ENCODE measurements around the gene IL15RA.
"Not testable (repeated sequence)": the region's sequence is repeated elsewhere in the genome, so short reads cannot be mapped to it uniquely, and the experiment has no call there.

Gene IL15RA

GRCh38 chr10:5919568-5919967 lies 57.8 kb downstream of the IL15RA start:
- DNase-seq: no peak

- DNase-seq: no peak
Observed at GRCh38 chr10:5918763-5919162, 58.6 kb downstream of the IL15RA start.

GRCh38 chr10:5917305-5917704 lies 60.0 kb downstream of the IL15RA start:
- DNase-seq: no peak

- DNase-seq: peak; percentile 51
Observed at GRCh38 chr10:5915451-5915850, 61.9 kb downstream of the IL15RA start.

- DNase-seq: no peak
Observed at GRCh38 chr10:5913736-5914135, 63.6 kb downstream of the IL15RA start.

GRCh38 chr10:5911670-5912069 lies 65.7 kb downstream of the IL15RA start:
- DNase-seq: no peak

GRCh38 chr10:5910323-5911100 lies 66.8 kb downstream of the IL15RA start:
- no peak for DNase-seq

- DNase-seq: not testable (repeated sequence)
Observed at GRCh38 chr10:5908676-5909075, 68.7 kb downstream of the IL15RA start.

GRCh38 chr10:5906651-5907050 lies 70.7 kb downstream of the IL15RA start:
- DNase-seq: no peak

- DNase-seq: peak; percentile 13
Observed at GRCh38 chr10:5905854-5906507, 71.4 kb downstream of the IL15RA start.

GRCh38 chr10:5904227-5904626 lies 73.1 kb downstream of the IL15RA start:
- DNase-seq: no peak

GRCh38 chr10:5903563-5903962 lies 73.8 kb downstream of the IL15RA start:
- DNase-seq: no peak

GRCh38 chr10:5902511-5903274 lies 74.7 kb downstream of the IL15RA start:
- DNase-seq: no peak
